Measurements from ENCODE around the gene KRTAP10-2. TPM values are rescaled to one million over a fixed set of nuclear protein-coding genes. Genes with fewer than 3 reads are reported as not detected.

KRTAP10-2 gene
- total RNA-seq, 1 experiment from 2014 or later, result not detected

GRCh38 chr21:44583800-44584147, 32.5 kb upstream of the KRTAP10-2 start:
- Histone ChIP-seq H3K4me1 (ENCODE audit: insufficient read depth, low read length) (no peaks in the 10 kb centered on the region), H3K9me3 (ENCODE audit: control insufficient read depth, low read depth, low read length) (no peaks in the 10 kb centered on the region), H4K5ac (ENCODE audit: insufficient read length, low read depth, low read length) (no peak overlapping the region), H2BK15ac (ENCODE audit: low read depth, low read length) (no peak overlapping the region), H3K18ac (ENCODE audit: insufficient read length, low read depth, low read length) (no peak overlapping the region), H3K27ac (ENCODE audit: insufficient read length, low read depth, low read length) (no peak overlapping the region), H2AFZ (ENCODE audit: low read length) (no peak overlapping the region), H4K91ac (ENCODE audit: insufficient read length, low read depth, low read length) (no peak overlapping the region), H4K8ac (replicated peaks; ENCODE audit: insufficient read length, low read depth, low read length) (no peak overlapping the region), H3K56ac (ENCODE audit: insufficient read length, low read depth, low read length) (no peak overlapping the region), H3K23me2 (ENCODE audit: insufficient read length, low read depth, low read length, poor library complexity, severe bottlenecking) (no peaks in the 10 kb centered on the region), H2BK120ac (ENCODE audit: low read depth, low read length, poor library complexity, severe bottlenecking) (no peak overlapping the region), H3K9ac (ENCODE audit: extremely low read depth, insufficient read length, low read length) (no peak overlapping the region), H2AK5ac (ENCODE audit: insufficient read length, low read length) (no peak overlapping the region), H3K79me1 (ENCODE audit: insufficient read depth, low read depth, low read length, poor library complexity, severe bottlenecking) (no peaks in the 10 kb centered on the region), H2BK5ac (ENCODE audit: insufficient read length, low read length) (no peak overlapping the region), H2BK12ac (ENCODE audit: insufficient read length, low read depth, low read length) (no peak overlapping the region), H4K20me1 (ENCODE audit: control insufficient read depth, insufficient read depth, insufficient read length) (no peaks in the 10 kb centered on the region), H3K79me2 (ENCODE audit: insufficient read depth, low read length) (no peaks in the 10 kb centered on the region), H3T11ph (ENCODE audit: low read length) (no peak overlapping the region), H3K4me2 (ENCODE audit: insufficient read depth, insufficient read length, low read length) (no peak overlapping the region), H3K4ac (ENCODE audit: low read depth, low read length) (no peak overlapping the region), H3K23ac (ENCODE audit: insufficient read length, low read depth, low read length) (no peak overlapping the region), H3K14ac (ENCODE audit: insufficient read depth, low read length) (no peak overlapping the region), H2BK20ac (ENCODE audit: low read depth, low read length, poor library complexity, severe bottlenecking) (no peak overlapping the region), H3K27me3 (ENCODE audit: insufficient read depth, low read length) (no peaks in the 10 kb centered on the region)
- Mint-ChIP-seq H3K9me3 (peaks cover 4 to 17% of the 10 kb centered on the region in 2 experiments), H3K4me1 (peaks cover 22 to 23% of the 10 kb centered on the region in 2 experiments), H3K27ac (no peak overlapping the region), H3K36me3 (ENCODE audit: insufficient read depth in 1 of 3, low read depth in 3 of 3) (peaks cover 0 to 16% (median 0%) of the 10 kb centered on the region in 3 experiments; a peak in 5 of 7 replicates), H3K27me3 (ENCODE audit: low read depth) (peaks cover 18% of the 10 kb centered on the region), H3K4me3 (no peak overlapping the region)
- no peak for DNase-seq
- no peak for TF ChIP-seq CTCF (conservative IDR thresholded peaks at IDR 0.05)
- WGBS (ENCODE audit: extremely low coverage, insufficient read length, low lambda C conversion rate), result no CpG with 5 or more reads among the region's 6 CpGs
